HG02885 (cell line): ENCODE results near the gene NUP42.

Source experiments
- ATAC-seq: cut with Tn5 transposase; IDR thresholded peaks from one replicate; pipeline ENCODE4 v1.9.1; 2021; ENCODE audit warnings: mild to moderate bottlenecking; ENCODE audit not compliant: unreplicated experiment, poor library complexity

Gene NUP42

DNA sequence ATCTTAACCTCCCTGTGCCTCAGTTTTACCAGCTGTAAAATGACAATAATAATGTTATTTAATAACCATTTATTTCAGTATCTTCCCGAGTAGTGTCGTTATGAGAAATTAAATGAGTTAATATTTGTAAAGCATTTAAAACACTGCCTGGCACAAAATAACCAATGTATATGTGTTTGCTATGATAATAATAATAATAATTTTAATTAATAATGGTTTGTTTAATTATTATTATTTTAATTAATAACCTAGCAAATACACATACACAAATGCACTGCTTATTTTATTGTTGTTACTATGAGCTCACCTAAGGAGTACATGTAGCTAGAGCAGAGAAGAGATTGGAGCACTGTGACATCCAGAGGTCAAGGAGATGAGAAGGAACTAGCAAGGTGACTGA is 46.6 kb downstream of the NUP42 start:
- ATAC-seq = no peak

DNA sequence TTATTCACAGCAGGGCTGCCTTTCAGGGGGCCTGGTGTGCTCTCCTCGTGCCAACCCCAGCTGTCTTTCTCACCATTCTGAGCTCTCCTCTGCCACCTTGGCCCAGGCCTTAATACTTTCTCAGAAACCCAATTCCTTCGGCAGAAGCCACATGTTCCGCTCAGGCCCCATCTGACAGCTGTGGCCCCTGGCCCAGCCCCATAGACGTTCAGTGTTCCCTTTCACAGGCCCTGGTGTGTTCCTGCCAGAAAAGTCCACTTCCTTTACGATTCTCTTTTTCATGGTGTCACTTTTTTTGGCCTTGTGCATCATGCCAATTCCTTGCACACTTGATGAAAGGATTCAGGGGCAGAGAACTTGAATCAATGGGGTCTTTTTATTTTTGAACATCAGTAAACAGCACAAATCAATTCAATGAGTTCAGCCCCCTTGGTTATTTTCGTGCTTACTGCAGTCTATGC is 48.8 kb downstream of the NUP42 start:
- ATAC-seq = no peak

DNA sequence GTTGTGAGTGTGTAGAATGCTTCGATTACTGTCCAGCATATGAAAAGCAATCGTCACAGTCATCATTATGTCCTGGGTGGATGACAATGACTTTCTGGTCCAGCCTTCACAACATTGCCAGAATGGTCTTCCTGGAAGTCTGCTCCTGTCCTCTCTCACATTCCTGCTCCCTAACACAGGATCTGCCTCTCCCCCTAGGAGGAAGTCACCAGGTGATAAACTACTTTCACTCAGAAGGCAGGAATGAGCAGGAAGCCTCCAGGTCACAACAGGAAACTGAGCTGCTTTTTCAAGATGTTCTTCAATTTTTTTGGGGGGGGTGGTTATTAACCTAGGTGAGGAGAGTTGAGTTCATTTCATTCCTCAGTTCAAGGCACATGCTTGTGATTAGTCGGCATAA is 51.1 kb downstream of the NUP42 start:
- ATAC-seq = no peak

DNA sequence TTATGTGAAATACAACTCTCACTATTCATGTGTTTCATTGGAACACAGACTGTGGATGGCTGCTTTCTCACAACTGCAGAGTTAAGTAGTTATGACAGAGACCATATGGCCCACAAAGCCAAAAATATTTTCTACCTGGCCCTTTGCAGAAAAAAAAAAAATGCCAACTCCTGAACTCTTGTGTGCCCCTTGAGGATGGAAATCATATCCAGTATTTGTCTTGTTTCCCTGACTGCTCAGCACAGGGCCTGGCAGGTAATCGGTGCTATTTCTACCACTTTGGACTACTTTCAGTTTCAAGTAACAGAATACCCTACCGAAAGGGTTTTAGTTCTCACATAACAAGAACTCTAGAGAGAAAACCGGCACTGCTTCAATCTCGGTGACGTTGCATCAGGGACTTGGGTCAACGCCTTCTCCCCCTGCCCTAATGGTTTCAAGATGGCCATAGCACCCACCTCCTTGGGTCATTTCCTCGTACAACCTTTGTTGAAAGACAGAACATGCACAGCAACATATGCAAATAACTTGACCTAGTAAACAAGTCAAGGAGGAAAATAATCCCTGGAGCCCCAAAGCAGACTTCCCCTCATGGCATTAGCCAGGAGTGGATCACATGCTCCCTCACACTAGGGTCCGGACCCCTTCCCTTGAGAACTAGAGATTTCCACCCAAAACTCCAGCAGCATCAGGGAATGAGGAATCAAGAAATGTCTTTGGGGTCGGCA is 52.9 kb downstream of the NUP42 start:
- ATAC-seq = peak; percentile 98

DNA sequence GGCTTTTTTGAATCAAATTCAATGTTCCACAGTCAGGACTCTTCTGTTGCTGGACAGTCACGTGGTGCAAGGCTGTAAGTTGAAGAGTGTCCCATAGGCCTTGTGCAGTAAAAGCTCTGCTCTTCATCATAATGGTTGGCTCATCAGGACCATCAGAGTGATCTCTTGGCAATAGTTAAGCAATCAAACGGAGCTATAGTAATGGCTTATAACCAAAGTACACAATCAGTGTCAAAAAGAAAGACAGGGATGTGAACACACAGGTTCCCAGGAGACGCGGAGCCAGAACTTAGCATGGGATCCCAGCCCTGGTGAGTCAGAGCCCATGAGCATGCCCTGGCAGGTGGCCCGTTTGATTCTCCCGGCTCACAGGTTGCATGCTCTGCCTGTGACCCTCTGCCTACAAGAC is 54.0 kb downstream of the NUP42 start:
- ATAC-seq = no peak

DNA sequence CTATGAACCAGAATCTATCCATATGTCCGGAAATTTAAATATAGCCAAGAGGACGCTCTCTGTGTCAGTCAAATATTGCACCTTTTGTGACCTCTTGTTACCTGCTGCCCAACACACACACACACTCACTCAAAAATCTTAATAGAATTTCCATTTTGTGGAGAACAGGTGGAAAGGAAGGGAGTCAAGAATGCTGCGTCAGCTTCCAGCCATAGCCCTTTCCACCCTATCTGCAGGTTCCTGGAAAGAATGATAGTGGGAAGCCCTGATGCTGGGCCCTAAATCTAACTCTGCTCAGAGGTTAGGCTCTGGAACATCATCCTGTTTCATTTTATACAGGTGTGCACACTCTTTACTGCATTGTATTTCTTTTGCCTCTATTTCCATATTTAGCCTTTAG is 55.2 kb downstream of the NUP42 start:
- no peak for ATAC-seq

DNA sequence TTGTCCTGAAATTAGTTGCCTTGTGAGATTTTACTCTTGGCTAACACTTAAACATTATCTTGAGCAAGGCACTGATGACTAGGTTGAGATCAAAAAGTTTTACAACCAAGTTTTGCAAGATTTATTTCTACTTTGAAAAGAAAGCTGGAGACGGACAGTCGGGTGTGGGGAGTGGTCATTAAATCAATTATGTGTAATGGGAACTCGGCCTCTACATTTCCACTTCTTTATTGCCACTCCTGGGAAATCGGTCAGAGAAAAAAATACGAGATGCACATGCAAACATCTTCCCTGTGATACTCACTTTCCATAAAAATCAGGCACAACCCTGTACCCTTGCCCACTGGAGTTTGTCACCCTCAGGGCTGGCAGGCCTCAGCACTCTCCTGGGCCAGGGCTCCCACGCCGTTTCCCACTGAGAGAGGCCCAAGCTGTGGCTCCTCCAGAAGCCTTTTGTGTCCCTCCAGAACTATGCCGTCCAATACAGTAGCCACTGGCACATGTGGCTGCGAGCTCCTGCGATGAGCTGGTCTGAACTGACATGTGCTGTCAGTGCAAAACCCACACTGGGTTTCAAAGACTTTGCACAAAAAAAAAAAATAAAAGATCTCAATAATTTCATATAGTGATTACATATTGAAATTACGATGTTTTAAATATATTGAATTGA is 57.3 kb downstream of the NUP42 start:
- no peak for ATAC-seq

DNA sequence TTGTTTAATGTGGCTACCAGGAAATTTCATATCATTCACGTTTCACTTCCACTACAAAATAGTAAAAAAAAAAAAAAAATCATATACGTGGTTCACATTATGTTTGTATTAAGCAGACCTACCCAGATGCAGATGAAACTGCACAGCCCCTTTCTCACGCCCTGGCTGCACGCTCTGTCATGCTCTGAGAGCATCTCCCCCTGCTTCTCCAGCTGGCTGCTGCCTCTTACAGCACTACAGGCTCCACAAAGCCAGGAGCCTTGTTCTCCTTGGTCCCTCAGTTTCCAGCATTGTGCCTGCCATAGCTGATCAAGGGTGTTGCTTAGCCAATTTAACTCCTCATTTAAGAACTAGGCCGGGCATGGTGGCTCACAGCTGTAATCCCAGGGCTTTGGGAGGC is 57.9 kb downstream of the NUP42 start:
- ATAC-seq = no peak

DNA sequence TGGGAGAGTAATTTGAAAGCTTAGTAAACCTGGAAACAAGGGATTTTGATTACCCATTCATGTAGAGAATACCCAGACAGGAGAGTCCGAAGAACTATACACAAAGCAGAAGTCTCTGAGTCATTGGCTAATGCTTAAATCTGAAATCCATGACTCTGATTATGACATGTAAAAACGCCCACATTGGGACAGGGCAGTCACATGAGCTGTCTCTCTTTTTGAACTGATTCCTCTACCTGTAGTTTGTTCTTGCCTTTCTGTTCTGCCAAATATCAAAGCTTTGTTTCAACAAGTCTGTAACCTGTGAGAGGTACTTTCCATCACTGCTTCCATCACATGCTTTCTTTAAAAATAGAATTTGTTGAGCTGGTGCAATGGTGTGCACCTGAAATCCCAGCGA is 60.5 kb downstream of the NUP42 start:
- ATAC-seq = no peak

DNA sequence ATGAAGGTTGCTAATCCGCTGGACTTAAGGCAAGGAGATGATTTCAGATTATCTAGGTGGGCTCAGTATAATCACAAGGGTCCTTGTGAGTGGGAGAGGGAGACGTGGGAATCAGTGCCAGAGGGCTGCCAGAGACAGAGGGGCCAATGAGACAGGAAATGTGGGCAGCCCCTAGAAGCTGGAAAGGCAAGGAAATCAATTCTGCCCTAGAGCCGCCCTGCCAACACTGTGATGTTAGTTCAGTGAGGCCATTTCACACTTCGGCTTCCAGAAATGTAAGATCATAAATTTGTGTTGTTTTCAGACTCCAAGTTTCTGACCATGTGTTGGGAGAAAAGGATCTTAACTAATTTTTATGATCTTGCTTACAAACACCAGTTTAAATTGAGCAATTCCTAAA is 61.1 kb downstream of the NUP42 start:
- ATAC-seq = no peak

DNA sequence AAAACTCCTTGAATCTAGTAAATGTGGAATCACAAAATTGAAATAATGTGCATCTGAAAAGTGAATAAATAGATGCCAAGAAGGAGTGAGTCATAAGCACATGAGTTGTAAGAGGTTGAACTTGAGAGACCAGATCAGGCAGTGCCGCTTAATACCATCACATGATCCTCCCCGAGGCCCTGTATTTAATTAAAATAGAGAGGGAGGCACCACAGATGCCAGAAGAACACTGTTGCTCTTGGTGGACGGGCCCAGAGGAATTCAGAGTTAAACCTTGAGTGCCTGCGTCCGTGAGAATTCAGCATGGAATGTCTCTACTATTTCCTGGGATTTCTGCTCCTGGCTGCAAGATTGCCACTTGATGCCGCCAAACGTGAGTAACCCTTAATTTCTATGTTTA is 64.7 kb downstream of the NUP42 start, which contains the start of gene GPNMB:
GPNMB (plus strand) TSS at position 221 of the 400 bp plus-strand sequence; CDS start at position 304, 83 bp downstream.
- no peak for ATAC-seq

DNA sequence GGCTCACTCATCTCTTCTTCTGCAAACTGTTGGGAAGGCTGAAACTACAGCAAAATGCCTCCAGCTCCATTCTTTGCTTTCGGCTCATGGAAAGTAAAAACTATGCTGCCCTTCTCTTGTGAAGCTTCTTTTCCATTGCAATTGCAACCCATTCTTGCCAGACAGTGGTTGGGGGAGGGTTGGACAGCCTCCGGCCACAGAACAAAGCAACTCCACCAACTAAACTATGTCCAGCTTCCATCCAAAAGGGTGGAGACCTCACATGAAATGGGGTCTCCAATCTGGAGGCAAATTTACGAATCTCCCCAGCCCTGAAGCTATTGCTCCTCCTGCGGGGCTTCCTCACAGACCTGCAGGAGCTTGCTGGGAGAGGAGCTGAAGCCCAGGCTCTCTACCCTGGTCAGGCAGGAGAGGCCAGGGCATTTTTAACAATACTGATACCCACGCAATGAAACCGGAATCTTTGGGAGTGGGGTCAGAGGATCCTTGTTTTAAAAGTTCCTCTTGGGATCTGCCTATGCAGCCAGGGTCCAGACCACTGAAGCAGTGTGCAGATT is 65.3 kb downstream of the NUP42 start:
- ATAC-seq = no peak

DNA sequence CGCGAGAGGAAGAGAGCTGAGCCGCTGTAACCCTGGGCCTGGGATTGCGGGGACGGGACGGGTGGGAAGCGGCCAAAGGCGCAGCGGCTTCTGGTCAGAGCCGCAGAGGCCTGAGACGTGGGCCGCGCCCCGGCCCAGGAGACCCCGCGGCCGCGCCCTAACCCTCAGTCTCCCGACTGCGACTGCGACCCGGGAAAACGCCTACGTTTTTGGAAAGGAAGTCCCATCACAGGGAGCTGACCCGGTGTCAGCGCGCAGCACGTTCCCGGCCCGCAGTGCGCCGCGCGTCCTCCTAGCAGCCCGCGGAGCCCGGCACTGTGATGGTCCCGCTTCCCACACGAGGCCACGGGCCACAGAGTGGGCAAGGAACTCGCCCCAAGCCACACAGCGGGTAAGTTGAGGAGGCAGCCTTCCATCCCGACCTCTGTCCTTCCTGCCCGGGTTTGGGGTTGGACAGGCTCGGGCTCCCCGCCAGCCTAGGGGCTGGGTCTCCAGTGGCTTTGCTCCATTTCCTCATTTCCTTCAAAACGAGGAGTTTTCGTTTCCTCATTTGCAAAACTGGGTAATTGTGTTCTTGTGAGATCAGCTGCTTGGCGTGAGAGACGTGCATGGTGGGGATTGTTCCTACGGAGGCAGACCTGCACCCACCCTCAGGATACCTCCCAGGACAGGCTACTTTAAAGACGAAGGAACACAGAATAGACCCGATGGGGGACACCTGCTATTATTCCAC is 65.9 kb downstream of the NUP42 start:
- peak; percentile 50 for ATAC-seq

DNA sequence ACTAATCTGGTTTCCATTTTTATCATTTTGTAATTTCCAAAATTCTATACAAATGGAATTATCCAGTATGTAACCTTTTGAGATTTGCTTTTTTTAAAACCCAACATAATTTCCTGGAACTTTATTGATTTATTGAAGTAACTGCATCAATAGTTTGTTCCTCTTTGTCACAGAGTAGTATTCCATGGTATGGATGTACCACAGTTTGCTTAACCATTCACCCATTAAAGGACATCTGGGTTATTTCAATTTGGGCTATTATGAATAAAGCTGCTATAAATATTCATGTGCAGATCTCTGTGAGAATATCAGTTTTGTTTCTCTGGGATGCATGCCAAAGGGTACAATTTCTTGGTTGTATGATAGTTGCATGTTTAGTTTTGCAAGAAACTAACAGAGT is 67.6 kb downstream of the NUP42 start:
- no peak for ATAC-seq
